SJSA1 (cell line): Measurements from ENCODE around the gene MIP. TPM values are rescaled to one million over a fixed set of nuclear protein-coding genes. Genes with fewer than 3 reads are reported as not detected.
"Not testable (repeated sequence)": the region's sequence is repeated elsewhere in the genome, so short reads cannot be mapped to it uniquely, and the experiment has no call there.

Experiments used
- DNase-seq, 2 experiments: peaks; one replicate each; pipeline ENCODE4 v3.0.0-alpha.2; 2015 to 2020; ENCODE audit warnings: low spot score in 2 of 2, low read depth in 1 of 2
- H3K27ac ChIP-seq: fragments of 250-450 bp; sonication (Bioruptor Pico); 2 replicates; pipeline ENCODE4 v1.5.1; 2020; ENCODE audit warnings: mild to moderate bottlenecking, moderate library complexity
- H3K27me3 ChIP-seq: fragments of 250-450 bp; sonication (Bioruptor Pico); replicated peaks from 2 replicates; pipeline ENCODE4 v1.5.1; 2020; ENCODE audit warnings: mild to moderate bottlenecking, moderate library complexity
- H3K36me3 ChIP-seq: fragments of 250-450 bp; sonication (Bioruptor Pico); 2 replicates; pipeline ENCODE4 v1.5.1; 2020; ENCODE audit warnings: mild to moderate bottlenecking
- H3K4me1 ChIP-seq: fragments of 250-450 bp; sonication (Bioruptor Pico); replicated peaks from 2 replicates; pipeline ENCODE4 v1.6.1; 2021; ENCODE audit warnings: mild to moderate bottlenecking
- H3K4me3 ChIP-seq: fragments of 250-450 bp; sonication (Bioruptor Pico); 2 replicates; pipeline ENCODE4 v1.5.1; 2020; ENCODE audit warnings: mild to moderate bottlenecking
- H3K9me3 ChIP-seq: fragments of 250-450 bp; sonication (Bioruptor Pico); replicated peaks from 2 replicates; pipeline ENCODE4 v1.5.1; 2020; ENCODE audit warnings: mild to moderate bottlenecking
- total RNA-seq: library from RNA; depleted of rRNA; stranded (reverse); fragments of >200 nt; shearing (Covaris generic); gene quantifications from 2 replicates; pipeline ENCODE4 v1.2.3, GENCODE V29; 2014

The MIP gene
- total RNA-seq, 1 experiment from 2014 or later: 0.08 TPM

- peaks cover 6% of the 10 kb centered on the region; the same call in 1 of the 2 replicates for H3K36me3 ChIP-seq
- no peak for DNase-seq
- H3K4me3 ChIP-seq: peak overlapping the region; percentile 62
- H3K9me3 ChIP-seq: no peaks in the 10 kb centered on the region
- H3K4me1 ChIP-seq: peaks cover 10% of the 10 kb centered on the region
- peak overlapping the region; percentile 85 for H3K27ac ChIP-seq
- no peaks in the 10 kb centered on the region for H3K27me3 ChIP-seq
Measured at GRCh38 chr12:56449622-56449984, 4.9 kb downstream of the MIP start.

- Histone ChIP-seq H3K27ac (peak within 1 kb of the TSS; percentile 85), H3K27me3 (no peaks in the 10 kb centered on the region), H3K4me3 (peak within 1 kb of the TSS; percentile 62), H3K4me1 (peaks cover 10% of the 10 kb centered on the region), H3K9me3 (no peaks in the 10 kb centered on the region), H3K36me3 (peaks cover 6% of the 10 kb centered on the region; the same call in 1 of the 2 replicates)
- DNase-seq: peak; percentile 87 to 98
Measured at GRCh38 chr12:56448860-56449621, 5.4 kb downstream of the MIP start, which contains the start of gene TIMELESS. Gene TIMELESS (minus strand): TSS chr12:56449426. CDS start chr12:56434170, 15,256 bp downstream.

GRCh38 chr12:56443208-56443607 is 11.2 kb downstream of the MIP start:
- DNase-seq, H3K4me3 ChIP-seq, H3K27ac ChIP-seq, H3K9me3 ChIP-seq, H3K27me3 ChIP-seq, H3K4me1 ChIP-seq, H3K36me3 ChIP-seq: not testable (repeated sequence)

- peaks cover 11% of the 10 kb centered on the region for H3K36me3 ChIP-seq
- H3K4me3 ChIP-seq: no peak overlapping the region
- H3K4me1 ChIP-seq: no peaks in the 10 kb centered on the region
- no peaks in the 10 kb centered on the region for H3K9me3 ChIP-seq
- no peak overlapping the region for H3K27ac ChIP-seq
- no peaks in the 10 kb centered on the region for H3K27me3 ChIP-seq
- DNase-seq: no peak
Measured at GRCh38 chr12:56437430-56438176, 16.9 kb downstream of the MIP start.

- H3K27ac ChIP-seq: no peak overlapping the region
- DNase-seq: no peak
- H3K9me3 ChIP-seq: no peaks in the 10 kb centered on the region
- no peaks in the 10 kb centered on the region for H3K27me3 ChIP-seq
- peaks cover 4% of the 10 kb centered on the region for H3K4me1 ChIP-seq
- peaks cover 31% of the 10 kb centered on the region for H3K36me3 ChIP-seq
- H3K4me3 ChIP-seq: no peak overlapping the region
Measured at GRCh38 chr12:56434828-56435227, 19.6 kb downstream of the MIP start.

- Histone ChIP-seq H3K4me1 (peaks cover 4% of the 10 kb centered on the region), H3K36me3 (peaks cover 49% of the 10 kb centered on the region), H3K27ac (no peak overlapping the region), H3K27me3 (no peaks in the 10 kb centered on the region), H3K4me3 (no peak overlapping the region), H3K9me3 (no peaks in the 10 kb centered on the region)
- DNase-seq: no peak
Measured at GRCh38 chr12:56431850-56432249, 22.6 kb downstream of the MIP start.

GRCh38 chr12:56431288-56431687 is 23.2 kb downstream of the MIP start:
- Histone ChIP-seq H3K9me3 (no peaks in the 10 kb centered on the region), H3K36me3 (peaks cover 50% of the 10 kb centered on the region), H3K4me1 (peaks cover 4% of the 10 kb centered on the region), H3K27me3 (no peaks in the 10 kb centered on the region), H3K4me3 (no peak overlapping the region), H3K27ac (no peak overlapping the region)
- DNase-seq: no peak

- H3K36me3 ChIP-seq: peaks cover 72% of the 10 kb centered on the region
- H3K27ac ChIP-seq: no peak overlapping the region
- no peak overlapping the region for H3K4me3 ChIP-seq
- no peaks in the 10 kb centered on the region for H3K4me1 ChIP-seq
- H3K9me3 ChIP-seq: no peaks in the 10 kb centered on the region
- no peaks in the 10 kb centered on the region for H3K27me3 ChIP-seq
- no peak for DNase-seq
Measured at GRCh38 chr12:56425940-56426438, 28.5 kb downstream of the MIP start.

- H3K27ac ChIP-seq: no peak overlapping the region
- H3K4me3 ChIP-seq: no peak overlapping the region
Measured at GRCh38 chr12:56425193-56425592, 29.3 kb downstream of the MIP start.

GRCh38 chr12:56420411-56420810 is 34.0 kb downstream of the MIP start:
- no peaks in the 10 kb centered on the region for H3K4me1 ChIP-seq
- no peak for DNase-seq
- no peaks in the 10 kb centered on the region for H3K27me3 ChIP-seq
- no peaks in the 10 kb centered on the region for H3K9me3 ChIP-seq
- no peak overlapping the region for H3K4me3 ChIP-seq
- H3K36me3 ChIP-seq: peaks cover 70% of the 10 kb centered on the region
- H3K27ac ChIP-seq: no peak overlapping the region

More at GRCh38 chr12:56425193-56425592, 29.3 kb downstream of the MIP start:
- Histone ChIP-seq H3K9me3 (no peaks in the 10 kb centered on the region), H3K36me3 (peaks cover 70% of the 10 kb centered on the region), H3K4me1 (no peaks in the 10 kb centered on the region), H3K27me3 (no peaks in the 10 kb centered on the region)
- DNase-seq: no peak

GRCh38 chr12:56417739-56418138 is 36.7 kb downstream of the MIP start:
- H3K27ac ChIP-seq: no peak overlapping the region
- DNase-seq: no peak
- no peak overlapping the region for H3K4me3 ChIP-seq
- no peaks in the 10 kb centered on the region for H3K9me3 ChIP-seq
- H3K27me3 ChIP-seq: no peaks in the 10 kb centered on the region
- peaks cover 50% of the 10 kb centered on the region for H3K36me3 ChIP-seq
- no peaks in the 10 kb centered on the region for H3K4me1 ChIP-seq

GRCh38 chr12:56414401-56414800 is 40.1 kb downstream of the MIP start:
- Histone ChIP-seq H3K4me1 (no peaks in the 10 kb centered on the region), H3K4me3 (no peak overlapping the region), H3K36me3 (peaks cover 28% of the 10 kb centered on the region), H3K9me3 (no peaks in the 10 kb centered on the region), H3K27ac (no peak overlapping the region), H3K27me3 (no peaks in the 10 kb centered on the region)
- no peak for DNase-seq

- Histone ChIP-seq H3K4me1 (no peaks in the 10 kb centered on the region), H3K9me3 (no peaks in the 10 kb centered on the region), H3K27ac (no peak overlapping the region), H3K4me3 (no peak overlapping the region), H3K36me3 (peaks cover 22% of the 10 kb centered on the region), H3K27me3 (no peaks in the 10 kb centered on the region)
- no peak for DNase-seq
Measured at GRCh38 chr12:56413392-56413791, 41.1 kb downstream of the MIP start.
